ENCODE measurements around the gene TBX15.
"Not testable (repeated sequence)": the region's sequence is repeated elsewhere in the genome, so short reads cannot be mapped to it uniquely, and the experiment has no call there.

The TBX15 gene

GRCh38 chr1:118928739-118929554 is 59.2 kb downstream of the TBX15 start:
- Histone ChIP-seq H3K4me3 (ENCODE audit: low read depth in 1 of 2, low read length in 2 of 2) (no peak overlapping the region), H3K9me3 (ENCODE audit: control insufficient read depth in 1 of 2, low read length in 2 of 2) (no peaks in the 10 kb centered on the region), H3K27me3 (ENCODE audit: control insufficient read depth in 1 of 2, insufficient read depth in 2 of 2, low read length in 2 of 2) (no peaks in the 10 kb centered on the region), H3K4me1 (ENCODE audit: control insufficient read depth in 1 of 2, insufficient read depth in 2 of 2, low read length in 2 of 2) (no peaks in the 10 kb centered on the region), H3K9ac (ENCODE audit: low read depth in 1 of 2, low read length in 2 of 2) (no peak overlapping the region), H3K36me3 (ENCODE audit: control insufficient read depth in 1 of 2, insufficient read depth in 2 of 2, low read length in 2 of 2) (no peaks in the 10 kb centered on the region), H3K27ac (ENCODE audit: low read depth, low read length) (no peak overlapping the region)

- H3K9ac ChIP-seq (ENCODE audit: low read depth in 1 of 2, low read length in 2 of 2): no peak overlapping the region
- no peaks in the 10 kb centered on the region for H3K27me3 ChIP-seq (ENCODE audit: control insufficient read depth in 1 of 2, insufficient read depth in 2 of 2, low read length in 2 of 2)
- H3K4me1 ChIP-seq (ENCODE audit: control insufficient read depth in 1 of 2, insufficient read depth in 2 of 2, low read length in 2 of 2): no peaks in the 10 kb centered on the region
- no peaks in the 10 kb centered on the region for H3K9me3 ChIP-seq (ENCODE audit: control insufficient read depth in 1 of 2, low read length in 2 of 2)
- no peaks in the 10 kb centered on the region for H3K36me3 ChIP-seq (ENCODE audit: control insufficient read depth in 1 of 2, insufficient read depth in 2 of 2, low read length in 2 of 2)
- H3K27ac ChIP-seq (ENCODE audit: low read depth, low read length): no peak overlapping the region
- H3K4me3 ChIP-seq (ENCODE audit: low read depth in 1 of 2, low read length in 2 of 2): no peak overlapping the region
These were observed 60.5 kb downstream of the TBX15 start for GRCh38 chr1:118927427-118928187.

GRCh38 chr1:118926261-118926660 is 61.9 kb downstream of the TBX15 start:
- H3K9me3 ChIP-seq (ENCODE audit: control insufficient read depth in 1 of 2, low read length in 2 of 2): no peaks in the 10 kb centered on the region
- no peaks in the 10 kb centered on the region for H3K4me1 ChIP-seq (ENCODE audit: control insufficient read depth in 1 of 2, insufficient read depth in 2 of 2, low read length in 2 of 2)
- H3K9ac ChIP-seq (ENCODE audit: low read depth in 1 of 2, low read length in 2 of 2): no peak overlapping the region
- no peaks in the 10 kb centered on the region for H3K36me3 ChIP-seq (ENCODE audit: control insufficient read depth in 1 of 2, insufficient read depth in 2 of 2, low read length in 2 of 2)
- H3K4me3 ChIP-seq (ENCODE audit: low read depth in 1 of 2, low read length in 2 of 2): no peak overlapping the region
- no peak overlapping the region for H3K27ac ChIP-seq (ENCODE audit: low read depth, low read length)
- no peaks in the 10 kb centered on the region for H3K27me3 ChIP-seq (ENCODE audit: control insufficient read depth in 1 of 2, insufficient read depth in 2 of 2, low read length in 2 of 2)

GRCh38 chr1:118925651-118926050 is 62.5 kb downstream of the TBX15 start:
- Histone ChIP-seq H3K27me3 (ENCODE audit: control insufficient read depth in 1 of 2, insufficient read depth in 2 of 2, low read length in 2 of 2) (no peaks in the 10 kb centered on the region), H3K9ac (ENCODE audit: low read depth in 1 of 2, low read length in 2 of 2) (no peak overlapping the region), H3K4me3 (ENCODE audit: low read depth in 1 of 2, low read length in 2 of 2) (no peak overlapping the region), H3K36me3 (ENCODE audit: control insufficient read depth in 1 of 2, insufficient read depth in 2 of 2, low read length in 2 of 2) (no peaks in the 10 kb centered on the region), H3K9me3 (ENCODE audit: control insufficient read depth in 1 of 2, low read length in 2 of 2) (no peaks in the 10 kb centered on the region), H3K27ac (ENCODE audit: low read depth, low read length) (no peak overlapping the region), H3K4me1 (ENCODE audit: control insufficient read depth in 1 of 2, insufficient read depth in 2 of 2, low read length in 2 of 2) (no peaks in the 10 kb centered on the region)

- no peaks in the 10 kb centered on the region for H3K9me3 ChIP-seq (ENCODE audit: control insufficient read depth in 1 of 2, low read length in 2 of 2)
- no peaks in the 10 kb centered on the region for H3K4me1 ChIP-seq (ENCODE audit: control insufficient read depth in 1 of 2, insufficient read depth in 2 of 2, low read length in 2 of 2)
- no peak overlapping the region for H3K27ac ChIP-seq (ENCODE audit: low read depth, low read length)
- no peaks in the 10 kb centered on the region for H3K36me3 ChIP-seq (ENCODE audit: control insufficient read depth in 1 of 2, insufficient read depth in 2 of 2, low read length in 2 of 2)
- H3K27me3 ChIP-seq (ENCODE audit: control insufficient read depth in 1 of 2, insufficient read depth in 2 of 2, low read length in 2 of 2): no peaks in the 10 kb centered on the region
- H3K9ac ChIP-seq (ENCODE audit: low read depth in 1 of 2, low read length in 2 of 2): no peak overlapping the region
- no peak overlapping the region for H3K4me3 ChIP-seq (ENCODE audit: low read depth in 1 of 2, low read length in 2 of 2)
These were observed 64.8 kb downstream of the TBX15 start for GRCh38 chr1:118923319-118923718.

- H3K36me3 ChIP-seq (ENCODE audit: control insufficient read depth in 1 of 2, insufficient read depth in 2 of 2, low read length in 2 of 2): no peaks in the 10 kb centered on the region
- no peaks in the 10 kb centered on the region for H3K27me3 ChIP-seq (ENCODE audit: control insufficient read depth in 1 of 2, insufficient read depth in 2 of 2, low read length in 2 of 2)
- no peak overlapping the region for H3K9ac ChIP-seq (ENCODE audit: low read depth in 1 of 2, low read length in 2 of 2)
These were observed 66.1 kb downstream of the TBX15 start for GRCh38 chr1:118921994-118922393.

GRCh38 chr1:118920124-118920717 is 67.9 kb downstream of the TBX15 start:
- Histone ChIP-seq H3K4me3 (ENCODE audit: low read depth in 1 of 2, low read length in 2 of 2) (no peak overlapping the region), H3K27ac (ENCODE audit: low read depth, low read length) (no peak overlapping the region), H3K36me3 (ENCODE audit: control insufficient read depth in 1 of 2, insufficient read depth in 2 of 2, low read length in 2 of 2) (no peaks in the 10 kb centered on the region), H3K27me3 (ENCODE audit: control insufficient read depth in 1 of 2, insufficient read depth in 2 of 2, low read length in 2 of 2) (no peaks in the 10 kb centered on the region), H3K4me1 (ENCODE audit: control insufficient read depth in 1 of 2, insufficient read depth in 2 of 2, low read length in 2 of 2) (no peaks in the 10 kb centered on the region), H3K9me3 (ENCODE audit: control insufficient read depth in 1 of 2, low read length in 2 of 2) (no peaks in the 10 kb centered on the region), H3K9ac (ENCODE audit: low read depth in 1 of 2, low read length in 2 of 2) (no peak overlapping the region)

More at GRCh38 chr1:118921994-118922393, 66.1 kb downstream of the TBX15 start:
- H3K4me3 ChIP-seq (ENCODE audit: low read depth in 1 of 2, low read length in 2 of 2): no peak overlapping the region
- no peaks in the 10 kb centered on the region for H3K4me1 ChIP-seq (ENCODE audit: control insufficient read depth in 1 of 2, insufficient read depth in 2 of 2, low read length in 2 of 2)
- H3K9me3 ChIP-seq (ENCODE audit: control insufficient read depth in 1 of 2, low read length in 2 of 2): no peaks in the 10 kb centered on the region
- H3K27ac ChIP-seq (ENCODE audit: low read depth, low read length): no peak overlapping the region

- no peaks in the 10 kb centered on the region for H3K9me3 ChIP-seq (ENCODE audit: control insufficient read depth in 1 of 2, low read length in 2 of 2)
- H3K4me3 ChIP-seq (ENCODE audit: low read depth in 1 of 2, low read length in 2 of 2): no peak overlapping the region
- H3K36me3 ChIP-seq (ENCODE audit: control insufficient read depth in 1 of 2, insufficient read depth in 2 of 2, low read length in 2 of 2): no peaks in the 10 kb centered on the region
- H3K9ac ChIP-seq (ENCODE audit: low read depth in 1 of 2, low read length in 2 of 2): no peak overlapping the region
- H3K27ac ChIP-seq (ENCODE audit: low read depth, low read length): no peak overlapping the region
- H3K4me1 ChIP-seq (ENCODE audit: control insufficient read depth in 1 of 2, insufficient read depth in 2 of 2, low read length in 2 of 2): no peaks in the 10 kb centered on the region
- no peaks in the 10 kb centered on the region for H3K27me3 ChIP-seq (ENCODE audit: control insufficient read depth in 1 of 2, insufficient read depth in 2 of 2, low read length in 2 of 2)
These were observed 69.2 kb downstream of the TBX15 start for GRCh38 chr1:118918940-118919259.

- H3K9me3 ChIP-seq (ENCODE audit: control insufficient read depth in 1 of 2, low read length in 2 of 2): no peaks in the 10 kb centered on the region
- H3K9ac ChIP-seq (ENCODE audit: low read depth in 1 of 2, low read length in 2 of 2): no peak overlapping the region
- no peaks in the 10 kb centered on the region for H3K36me3 ChIP-seq (ENCODE audit: control insufficient read depth in 1 of 2, insufficient read depth in 2 of 2, low read length in 2 of 2)
- H3K27ac ChIP-seq (ENCODE audit: low read depth, low read length): no peak overlapping the region
- H3K4me3 ChIP-seq (ENCODE audit: low read depth in 1 of 2, low read length in 2 of 2): no peak overlapping the region
- no peaks in the 10 kb centered on the region for H3K4me1 ChIP-seq (ENCODE audit: control insufficient read depth in 1 of 2, insufficient read depth in 2 of 2, low read length in 2 of 2)
- H3K27me3 ChIP-seq (ENCODE audit: control insufficient read depth in 1 of 2, insufficient read depth in 2 of 2, low read length in 2 of 2): no peaks in the 10 kb centered on the region
These were observed 69.8 kb downstream of the TBX15 start for GRCh38 chr1:118918230-118918939.

- H3K27me3 ChIP-seq (ENCODE audit: control insufficient read depth in 1 of 2, insufficient read depth in 2 of 2, low read length in 2 of 2); H3K9me3 ChIP-seq (ENCODE audit: control insufficient read depth in 1 of 2, low read length in 2 of 2); H3K4me3 ChIP-seq (ENCODE audit: low read depth in 1 of 2, low read length in 2 of 2); H3K36me3 ChIP-seq (ENCODE audit: control insufficient read depth in 1 of 2, insufficient read depth in 2 of 2, low read length in 2 of 2); H3K27ac ChIP-seq (ENCODE audit: low read depth, low read length); H3K9ac ChIP-seq (ENCODE audit: low read depth in 1 of 2, low read length in 2 of 2); H3K4me1 ChIP-seq (ENCODE audit: control insufficient read depth in 1 of 2, insufficient read depth in 2 of 2, low read length in 2 of 2): not testable (repeated sequence)
These were observed 71.8 kb downstream of the TBX15 start for GRCh38 chr1:118916346-118916745.

Measured in duodenal mucosa (tissue), 2 donors.